NB4 (cell line): Measurements from ENCODE around the gene PCOLCE2.

ENCODE experiments used
- MAX ChIP-seq: IDR thresholded peaks from 2 replicates; pipeline ENCODE4 v1.6.1; 2011; ENCODE audit warnings: low read depth, low read length
- POLR2A ChIP-seq: IDR thresholded peaks from 2 replicates; pipeline ENCODE4 v1.6.1; 2011; ENCODE audit warnings: mild to moderate bottlenecking; ENCODE audit not compliant: insufficient read length; ENCODE audit errors: extremely low read depth
- TF ChIP-seq, protein P1 (sequence below): IDR thresholded peaks from one replicate; pipeline ENCODE4 v1.5.1; 2012; ENCODE audit warnings: low read depth, low read length

- TF ChIP-seq, protein P1, sequence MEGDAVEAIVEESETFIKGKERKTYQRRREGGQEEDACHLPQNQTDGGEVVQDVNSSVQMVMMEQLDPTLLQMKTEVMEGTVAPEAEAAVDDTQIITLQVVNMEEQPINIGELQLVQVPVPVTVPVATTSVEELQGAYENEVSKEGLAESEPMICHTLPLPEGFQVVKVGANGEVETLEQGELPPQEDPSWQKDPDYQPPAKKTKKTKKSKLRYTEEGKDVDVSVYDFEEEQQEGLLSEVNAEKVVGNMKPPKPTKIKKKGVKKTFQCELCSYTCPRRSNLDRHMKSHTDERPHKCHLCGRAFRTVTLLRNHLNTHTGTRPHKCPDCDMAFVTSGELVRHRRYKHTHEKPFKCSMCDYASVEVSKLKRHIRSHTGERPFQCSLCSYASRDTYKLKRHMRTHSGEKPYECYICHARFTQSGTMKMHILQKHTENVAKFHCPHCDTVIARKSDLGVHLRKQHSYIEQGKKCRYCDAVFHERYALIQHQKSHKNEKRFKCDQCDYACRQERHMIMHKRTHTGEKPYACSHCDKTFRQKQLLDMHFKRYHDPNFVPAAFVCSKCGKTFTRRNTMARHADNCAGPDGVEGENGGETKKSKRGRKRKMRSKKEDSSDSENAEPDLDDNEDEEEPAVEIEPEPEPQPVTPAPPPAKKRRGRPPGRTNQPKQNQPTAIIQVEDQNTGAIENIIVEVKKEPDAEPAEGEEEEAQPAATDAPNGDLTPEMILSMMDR = no peak
- TF ChIP-seq POLR2A = no peak
- TF ChIP-seq MAX = no peak
Measured at GRCh38 chr3:142852009-142852408, 36.9 kb downstream of the PCOLCE2 start.
